ENCODE results near the gene NLGN4X.

The NLGN4X gene

DNA sequence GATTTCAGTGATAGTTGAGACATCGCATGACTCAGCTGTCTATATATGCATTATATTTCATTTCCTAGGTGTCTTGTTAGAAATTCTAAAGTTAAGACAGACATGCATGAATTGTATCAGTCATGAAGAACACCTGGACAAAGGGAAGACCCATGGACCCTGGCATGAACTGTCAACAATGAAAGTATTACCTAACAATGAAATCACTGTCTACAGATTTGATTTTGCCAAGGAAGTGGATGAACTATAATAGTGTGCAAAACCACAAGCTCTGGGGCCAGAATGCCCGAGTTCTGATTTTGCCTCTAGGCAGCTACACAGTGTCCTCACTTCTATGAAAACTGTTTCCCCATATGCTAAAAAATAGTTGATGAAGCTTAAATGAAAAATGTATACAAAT, 386.1 kb downstream of the NLGN4X start:
- DNase-seq = no peak
